Right ventricle myocardium inferior (tissue), 1 donor: ENCODE results near the gene RANBP3. TPM values are rescaled to one million over a fixed set of nuclear protein-coding genes. Genes with fewer than 3 reads are reported as not detected.
"Not testable (repeated sequence)": the region's sequence is repeated elsewhere in the genome, so short reads cannot be mapped to it uniquely, and the experiment has no call there.

Experiments used
- ATAC-seq: fragments of 200-7000 bp; cut with Tn5 transposase; one replicate; pipeline ENCODE4 v1.9.1; 2020; ENCODE audit warnings: mild to moderate bottlenecking, moderate library complexity
- DNase-seq: peaks from one replicate; pipeline ENCODE4 v3.0.0; 2021; ENCODE audit errors: missing footprints
- intact Hi-C: fragments of 100-400 bp; cut with DNase I; formaldehyde crosslinking; loops from one replicate; pipeline ENCODE4 v1.11.0; 2022
- total RNA-seq: library from RNA; stranded (reverse); fragmentation: NEBNext Ultra II Directional; extraction: Animal tissue kit (Norgen Biotek cat#: 25700); gene quantifications from one replicate; pipeline ENCODE4 v1.2.1, GENCODE V29; 2021
- donor health status: DM: no; HTN: yes; CAD: no; lungs with severe emphysema.

RANBP3 gene
- total RNA-seq, 1 donor from 2014 or later = 65.6 TPM

DNA sequence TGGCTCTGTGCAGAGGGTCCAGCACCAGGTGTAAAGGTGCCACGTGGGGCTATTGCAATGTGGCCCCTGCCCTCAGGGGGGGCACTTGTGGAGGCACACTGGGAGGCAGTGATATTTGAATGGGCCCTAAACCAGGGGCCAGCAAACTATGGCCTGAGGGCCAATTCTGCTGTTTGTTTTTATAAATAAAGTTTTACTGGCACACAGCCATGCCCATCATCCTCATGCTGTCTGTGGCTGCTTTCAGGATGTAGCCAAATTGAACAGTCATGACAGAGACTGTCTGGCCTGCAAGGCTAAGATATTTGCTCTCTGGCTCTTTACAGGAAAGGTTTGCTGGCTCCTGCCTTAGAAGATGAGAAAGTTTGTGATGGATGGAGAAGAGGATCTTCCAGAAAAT, 33.9 kb upstream of the RANBP3 start:
- no peak for ATAC-seq
- intact Hi-C loops = no loop called here

DNA sequence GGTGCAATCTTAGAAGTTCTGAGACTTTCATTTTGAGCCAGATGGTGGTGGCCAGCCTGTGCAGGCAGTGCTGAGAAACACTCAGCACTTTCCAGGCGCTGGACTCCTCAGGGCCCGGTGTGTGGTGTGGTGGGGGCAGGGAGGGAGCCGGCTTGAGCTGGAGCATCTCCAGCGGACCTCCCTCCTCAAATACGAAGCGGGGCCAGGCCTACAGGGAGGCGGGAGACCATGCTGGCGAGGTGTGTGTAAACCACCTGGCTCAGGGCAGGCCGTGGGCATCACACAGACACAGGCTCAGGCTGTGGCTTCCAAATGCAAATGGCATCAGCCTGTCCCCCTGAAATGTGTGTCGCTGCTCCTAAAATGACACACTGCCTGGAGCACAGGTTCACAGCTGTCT, 33.3 kb upstream of the RANBP3 start:
- no peak for DNase-seq
- ATAC-seq = no peak
- intact Hi-C loops = no loop called here

More for the DNA sequence above, 33.9 kb upstream of the RANBP3 start:
- DNase-seq = no peak

DNA sequence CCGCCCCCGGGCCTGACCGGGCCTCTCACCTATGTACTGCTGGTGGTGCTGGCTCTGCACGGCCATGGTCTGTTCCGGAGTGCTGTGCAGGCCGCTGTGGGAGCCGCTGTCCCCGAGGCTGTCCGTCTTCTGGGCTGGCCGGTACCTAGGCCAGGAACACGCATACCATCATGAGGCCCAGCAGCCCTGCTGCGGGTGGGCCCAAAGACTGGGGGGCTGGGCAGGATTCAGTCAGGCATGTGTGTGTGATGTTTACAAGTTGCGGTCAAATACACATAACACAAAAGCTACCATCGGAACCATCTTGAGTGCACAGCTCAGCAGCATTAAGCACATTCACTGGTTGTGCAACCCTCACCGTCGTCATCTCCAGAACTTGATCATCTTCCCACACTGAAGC, 32.2 kb upstream of the RANBP3 start:
- ATAC-seq = no peak

DNA sequence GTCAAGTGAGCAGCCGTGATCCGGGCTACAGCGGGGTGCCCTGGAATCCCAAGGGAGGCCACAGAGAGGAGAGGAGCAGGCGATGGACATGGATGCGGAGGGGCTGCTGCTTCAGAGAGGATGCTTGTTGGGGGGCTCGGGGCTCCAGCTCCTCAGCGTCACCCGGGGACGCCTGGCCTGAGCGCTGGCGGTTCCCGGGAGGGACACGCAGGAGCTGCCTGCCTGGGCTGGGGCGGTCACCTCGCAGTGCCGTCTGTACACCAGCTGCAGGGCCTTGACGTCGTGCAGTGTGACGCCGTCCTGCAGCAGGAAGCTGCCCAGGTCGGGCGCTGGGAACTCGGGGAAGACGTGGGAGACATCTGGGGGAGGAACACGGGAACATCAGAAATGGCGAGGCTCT, 29.9 kb upstream of the RANBP3 start:
- ATAC-seq = no peak
- DNase-seq = no peak
- intact Hi-C loops = no loop called here

More for the DNA sequence above, 32.2 kb upstream of the RANBP3 start:
- DNase-seq = no peak
- intact Hi-C loops = no loop called here

DNA sequence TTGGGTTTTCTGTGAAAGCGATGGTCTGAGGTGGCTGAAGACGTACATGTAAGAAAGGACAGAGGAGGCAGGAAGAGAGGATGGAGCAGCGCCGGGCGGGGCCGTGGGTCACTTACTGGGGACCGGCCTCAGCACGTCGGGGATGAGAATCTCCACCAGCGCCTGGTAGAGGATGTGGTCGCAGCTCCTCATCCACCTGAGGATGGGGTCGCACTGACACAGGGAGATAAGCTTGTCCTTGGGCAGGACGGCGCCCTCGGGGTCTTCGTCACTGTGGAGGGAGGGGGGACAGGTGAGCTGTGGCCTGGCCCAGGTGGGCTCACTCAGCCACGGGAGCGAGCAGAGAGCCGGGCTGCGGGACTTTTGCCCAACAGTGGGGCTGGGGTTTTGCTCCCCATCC, 29.0 kb upstream of the RANBP3 start:
- peak; percentile 20 for DNase-seq
- intact Hi-C loops = no loop called here
- ATAC-seq = no peak

DNA sequence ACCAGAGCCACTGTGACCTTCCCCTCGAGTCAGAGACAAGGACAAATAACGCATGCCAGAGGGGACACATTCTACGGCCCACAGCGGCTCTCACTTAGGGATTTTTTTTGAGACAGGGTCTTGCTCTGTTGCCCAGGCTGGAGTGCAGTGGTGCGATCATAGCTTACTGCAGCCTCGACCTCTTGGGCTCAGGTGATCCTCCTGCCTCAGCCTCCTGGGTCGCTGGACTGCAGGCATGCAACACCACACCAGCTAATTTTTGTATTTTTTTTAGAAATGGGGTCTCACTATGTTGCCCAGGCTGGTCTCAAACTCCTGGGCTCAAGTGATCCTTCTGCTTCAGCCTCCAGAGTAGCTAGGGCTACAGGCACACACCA, 28.1 kb upstream of the RANBP3 start:
- DNase-seq = peak; percentile 14
- ATAC-seq, intact Hi-C loops: not testable (repeated sequence)

DNA sequence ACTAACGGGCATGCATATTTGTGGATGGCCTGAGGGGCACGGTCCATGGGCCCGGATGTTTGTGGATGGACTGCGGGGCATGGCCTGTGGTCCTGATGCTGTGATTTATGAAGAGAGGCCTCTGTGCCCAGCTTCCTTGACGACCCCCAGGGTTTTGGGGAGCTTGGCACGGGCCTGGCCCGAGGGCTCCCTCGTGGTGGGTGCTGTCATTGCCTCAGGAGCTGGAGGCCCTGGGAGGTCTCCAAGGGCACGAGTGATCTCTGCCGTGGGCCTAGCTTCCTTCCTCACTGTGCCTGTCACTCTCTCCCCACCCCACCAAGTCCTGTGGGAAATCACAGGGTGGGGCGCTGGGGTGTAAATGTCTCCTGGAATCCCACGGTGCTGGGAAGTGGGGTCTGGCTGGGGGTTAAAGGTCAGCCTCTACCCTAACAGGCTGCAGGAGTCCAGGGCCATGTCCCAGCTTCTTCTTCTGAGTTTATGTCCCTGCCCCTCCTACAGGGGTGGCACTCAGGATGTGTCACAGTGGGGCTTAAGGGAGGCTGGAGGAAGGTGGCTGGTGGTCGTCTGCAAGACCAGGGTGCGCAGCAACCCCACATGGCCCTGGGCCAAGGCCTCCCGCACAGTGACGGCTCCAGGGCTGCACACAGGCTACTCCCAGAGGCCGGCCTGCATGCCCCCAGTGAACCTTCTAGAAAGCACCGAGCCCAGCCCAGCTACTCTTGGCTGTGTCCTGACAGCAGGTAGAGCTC, 27.6 kb upstream of the RANBP3 start:
- peak; percentile 45 for DNase-seq
- ATAC-seq = no peak
- intact Hi-C loops = no loop called here

DNA sequence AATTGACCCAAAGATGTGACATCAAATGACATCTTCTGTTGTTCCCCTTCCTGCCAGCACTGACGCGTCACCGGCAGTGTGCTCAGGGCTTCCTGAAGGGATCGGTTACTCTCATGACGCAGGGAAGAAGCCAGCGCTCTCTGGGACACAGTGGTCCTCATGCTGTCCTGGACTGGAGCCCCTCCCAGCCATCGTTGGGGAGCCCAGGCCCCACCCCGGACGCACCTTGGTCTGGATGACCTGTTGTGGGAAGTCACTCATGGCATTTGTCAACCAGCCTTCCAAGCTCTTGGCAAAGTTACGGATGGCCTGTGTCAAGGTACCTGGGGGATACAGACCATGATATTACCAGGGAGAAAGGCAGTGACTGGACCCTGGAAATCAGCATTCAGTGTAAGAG, 26.0 kb upstream of the RANBP3 start:
- peak; percentile 56 for DNase-seq
- intact Hi-C loops = no loop called here
- no peak for ATAC-seq

DNA sequence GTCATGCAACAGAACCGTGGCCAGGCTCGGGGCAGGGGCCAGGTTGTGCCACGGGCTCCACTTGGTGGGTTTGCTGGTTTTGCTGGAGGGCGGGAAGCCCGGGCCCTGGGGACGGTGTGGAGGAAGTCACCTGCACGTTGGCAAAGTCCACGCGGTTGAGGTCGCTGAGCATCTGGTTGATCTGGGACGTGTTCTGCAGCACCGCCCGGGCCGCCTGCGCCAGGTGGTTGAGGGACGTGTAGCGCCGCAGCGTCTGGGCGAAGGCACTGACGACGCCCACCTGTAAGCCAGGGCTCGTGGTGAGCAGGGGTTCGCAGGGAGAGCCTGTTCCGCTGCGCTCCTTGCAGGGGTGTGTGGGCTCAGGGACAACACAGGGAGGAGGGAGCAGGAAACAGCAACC, 24.7 kb upstream of the RANBP3 start:
- ATAC-seq (no peak), DNase-seq (peak; percentile 45)

DNA sequence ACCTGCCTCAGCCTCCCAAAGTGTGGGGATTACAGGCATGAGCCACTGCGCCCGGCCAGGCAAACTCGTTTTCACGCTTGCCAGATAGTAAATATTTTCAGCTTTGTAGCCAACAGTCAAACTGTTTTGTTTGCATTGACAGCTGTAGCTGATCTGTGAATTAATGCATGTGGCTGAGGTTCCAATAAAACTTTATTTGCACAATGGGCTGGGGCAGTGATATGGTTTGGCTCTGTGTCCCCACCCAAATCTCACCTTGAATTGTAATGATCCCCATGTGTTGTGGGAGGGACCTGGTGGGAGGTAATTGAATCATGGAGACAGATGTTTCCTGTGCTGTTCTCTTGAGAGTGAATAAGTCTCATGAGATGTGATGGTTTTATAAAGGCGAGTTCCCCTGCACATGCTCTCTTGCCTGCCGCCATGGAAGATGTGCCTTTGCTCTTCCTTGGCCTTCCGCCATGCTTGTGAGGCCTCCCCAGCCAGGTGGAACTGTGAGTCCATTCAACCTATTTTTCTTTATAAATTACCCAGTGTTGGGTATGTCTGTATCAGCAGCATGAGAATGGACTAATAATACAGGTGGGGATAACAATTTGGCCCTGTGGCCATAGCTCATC, 22.4 kb upstream of the RANBP3 start:
- intact Hi-C loops = no loop called here
- DNase-seq (no peak), ATAC-seq (no peak)

More for the DNA sequence above, 24.7 kb upstream of the RANBP3 start:
- intact Hi-C loops = no loop called here

DNA sequence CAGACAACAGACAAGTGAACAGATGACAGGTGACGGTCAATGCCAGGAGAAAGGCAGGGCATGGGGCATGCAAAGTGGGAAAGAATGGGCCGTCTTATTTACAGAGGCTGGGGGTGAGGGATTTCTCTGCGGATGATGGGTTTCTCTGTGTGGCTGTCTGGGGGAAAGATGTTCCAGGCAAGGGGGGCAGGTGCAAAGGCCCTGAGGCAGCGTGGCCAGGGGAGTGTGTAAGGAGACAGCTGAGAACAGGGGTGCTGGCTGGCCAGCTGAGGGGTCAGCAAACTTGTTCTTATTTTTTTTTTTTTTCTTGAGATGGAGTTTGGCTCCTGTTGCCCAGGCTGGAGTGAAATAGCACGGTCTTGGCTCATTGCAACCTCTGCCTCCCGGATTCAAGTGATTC, 21.8 kb upstream of the RANBP3 start:
- ATAC-seq (no peak), DNase-seq (peak; percentile 66)
- intact Hi-C loops = no loop called here

DNA sequence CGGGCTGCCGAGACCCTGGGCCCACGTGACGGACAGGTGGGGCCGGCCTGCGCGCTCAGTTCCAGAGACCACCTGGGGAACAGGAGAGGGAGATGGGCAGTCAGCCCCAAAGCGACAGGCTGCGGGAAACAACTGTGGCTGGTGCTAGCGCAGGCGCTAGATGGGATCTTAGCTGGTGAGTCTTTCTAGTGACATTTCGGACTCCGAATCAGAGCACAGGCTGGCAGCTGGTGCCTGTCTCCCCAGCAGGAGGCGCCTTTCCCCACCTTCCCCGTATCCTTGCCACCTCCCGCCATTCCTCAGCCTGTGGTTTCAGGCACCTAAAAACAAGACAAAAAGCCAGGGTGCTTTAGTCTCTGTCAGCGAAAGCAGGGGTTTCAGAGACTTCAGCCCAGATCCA, 19.4 kb upstream of the RANBP3 start:
- intact Hi-C loops = no loop called here
- ATAC-seq (no peak), DNase-seq (no peak)

DNA sequence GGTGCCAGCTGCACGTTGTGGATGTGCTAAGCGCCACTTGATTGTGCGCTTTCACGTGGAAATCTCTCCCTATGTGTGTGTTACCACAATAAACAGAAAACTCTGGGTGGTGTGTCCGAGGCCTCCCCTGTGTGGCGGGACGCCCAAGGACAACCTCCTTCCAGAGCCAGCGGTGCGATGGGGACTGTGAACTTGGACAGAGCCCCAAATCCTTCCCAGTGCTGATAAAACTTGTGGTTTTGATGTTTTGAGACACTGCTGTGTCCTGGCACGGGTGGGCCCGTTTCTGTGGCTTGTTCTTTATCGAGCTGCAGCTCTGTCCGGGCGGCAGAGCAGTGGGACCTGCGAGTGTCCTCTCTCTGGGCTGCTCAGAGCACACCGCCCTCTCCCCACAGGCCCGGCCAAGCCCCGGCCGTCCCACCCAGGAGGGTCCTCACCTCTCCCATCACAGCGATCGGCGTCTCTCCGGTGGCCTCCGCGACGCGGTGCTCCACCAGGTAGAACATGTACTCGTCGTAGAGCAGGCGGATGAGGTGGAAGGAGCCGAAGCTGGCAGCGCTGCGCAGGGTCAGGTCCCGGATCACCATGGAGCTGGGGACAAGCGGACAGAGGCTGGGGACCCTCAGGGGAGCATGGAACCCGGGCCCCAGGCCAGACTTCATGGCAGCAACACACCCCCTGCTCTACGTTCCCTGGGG, 18.8 kb upstream of the RANBP3 start:
- DNase-seq = peak; percentile 57
- ATAC-seq = no peak
- intact Hi-C loops = no loop called here

DNA sequence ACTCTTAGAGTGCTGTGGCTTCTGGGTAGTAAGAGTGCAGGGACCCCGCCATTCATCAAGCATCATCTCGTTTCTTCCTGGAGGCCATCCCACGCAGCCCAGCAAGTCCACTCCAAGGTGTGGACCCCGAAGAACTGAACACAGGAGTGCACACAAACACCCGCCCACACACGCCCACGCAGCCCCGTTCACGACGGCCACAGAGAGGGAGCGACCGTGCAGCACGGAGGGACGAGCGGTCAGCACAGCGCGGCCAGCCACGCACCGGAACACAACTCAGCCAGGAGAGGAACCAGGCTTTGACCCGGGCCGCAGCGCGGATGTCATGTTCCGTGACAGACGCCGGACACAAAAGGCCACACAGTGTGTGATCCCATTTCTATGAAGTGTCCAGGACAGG, 18.2 kb upstream of the RANBP3 start:
- DNase-seq = no peak
- intact Hi-C loops = no loop called here
- ATAC-seq = no peak

DNA sequence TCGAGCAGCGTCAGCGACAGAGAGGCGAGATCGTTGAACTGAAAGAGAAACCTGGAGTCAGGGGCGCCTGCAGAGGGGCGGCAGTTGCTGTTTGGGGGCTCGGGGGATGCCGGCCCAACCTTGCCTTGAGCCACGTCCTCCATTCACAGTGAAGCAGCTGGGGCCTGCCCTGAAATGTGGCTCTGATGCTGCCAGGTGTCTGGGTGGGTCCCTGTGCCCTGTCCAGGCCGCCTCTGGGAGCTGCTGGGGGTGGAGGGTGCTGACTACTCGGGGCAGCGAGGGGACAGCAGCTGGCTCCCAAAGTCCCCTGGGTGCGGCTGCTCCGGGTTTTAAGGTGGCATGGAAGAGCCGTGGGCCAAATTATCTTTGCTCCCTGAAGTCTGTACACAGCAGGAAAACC, 17.7 kb upstream of the RANBP3 start:
- intact Hi-C loops = no loop called here
- no peak for ATAC-seq
- no peak for DNase-seq

DNA sequence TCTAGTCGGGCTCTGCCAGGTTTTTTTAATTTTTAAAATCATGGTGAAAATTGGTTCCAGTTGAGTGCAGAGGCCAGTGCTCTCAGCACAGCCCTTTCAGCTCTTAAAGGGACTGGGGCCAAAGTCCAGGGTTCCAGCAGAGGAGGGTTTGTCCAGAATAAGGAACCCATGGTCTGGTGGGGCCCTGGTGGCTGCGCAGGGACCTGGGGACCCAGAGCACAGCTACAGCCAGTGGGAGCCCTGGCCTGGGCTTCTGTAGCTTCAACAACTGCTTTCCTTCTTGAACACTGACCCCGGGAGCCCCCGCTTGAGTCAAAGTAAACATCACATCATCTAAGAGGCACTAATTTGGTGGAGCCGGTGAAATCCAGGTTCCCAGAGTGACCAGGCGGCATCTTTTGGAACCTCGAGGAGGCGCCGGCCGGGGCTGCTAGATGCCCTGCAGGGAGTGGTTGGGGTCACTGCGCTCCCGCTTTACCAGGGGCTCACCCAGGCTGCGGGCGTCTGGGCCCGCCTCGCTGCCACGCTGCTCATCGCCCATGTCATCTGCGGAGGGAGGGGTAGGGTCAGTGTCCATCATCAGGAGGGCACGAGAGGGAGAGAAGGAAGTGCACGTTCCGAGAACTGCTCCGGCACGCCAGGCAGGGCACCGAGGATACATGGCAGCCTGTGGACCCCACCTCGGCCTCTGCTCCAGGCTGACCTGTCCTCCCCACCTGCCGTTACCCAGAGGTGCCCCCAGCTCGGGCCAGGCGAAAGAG, 16.6 kb upstream of the RANBP3 start:
- no peak for DNase-seq
- peak; percentile 18 for ATAC-seq
- intact Hi-C loops = no loop called here

DNA sequence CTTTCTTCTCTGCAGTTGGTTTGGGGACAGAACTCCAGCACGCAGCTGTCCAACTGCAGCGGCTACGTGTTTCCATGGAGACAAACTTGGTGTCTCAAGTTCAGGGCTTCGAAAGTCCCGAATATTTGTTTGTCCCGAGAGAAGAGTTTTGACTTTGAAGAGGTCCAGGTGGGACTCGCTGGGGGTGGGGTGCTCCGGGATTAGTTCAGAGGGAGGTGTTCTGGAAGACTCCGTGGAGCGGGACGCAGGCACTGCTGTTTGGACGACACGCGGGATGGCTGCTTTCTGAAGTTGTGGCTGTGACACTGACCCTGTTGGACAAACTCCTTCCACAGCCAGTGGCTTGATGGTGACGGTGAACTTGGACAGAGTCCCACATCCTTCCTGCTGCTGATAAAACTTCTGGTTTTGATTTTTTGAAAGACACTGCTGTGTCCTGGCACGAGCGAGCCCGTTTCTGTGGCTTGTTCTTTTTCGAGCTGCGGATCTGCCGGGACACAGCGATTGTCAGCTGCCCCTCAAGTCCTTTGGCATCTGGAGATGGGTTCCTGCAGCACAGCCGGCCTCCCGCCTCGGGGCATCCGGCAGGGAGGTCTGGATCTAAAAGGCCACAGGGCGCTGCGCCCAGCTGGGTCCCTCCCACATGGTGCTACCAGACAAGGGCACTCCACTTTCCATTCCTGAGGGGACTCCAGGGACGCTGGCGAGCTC, 15.9 kb upstream of the RANBP3 start:
- intact Hi-C loops = no loop called here
- ATAC-seq (peak; percentile 66), DNase-seq (peak; percentile 82)

DNA sequence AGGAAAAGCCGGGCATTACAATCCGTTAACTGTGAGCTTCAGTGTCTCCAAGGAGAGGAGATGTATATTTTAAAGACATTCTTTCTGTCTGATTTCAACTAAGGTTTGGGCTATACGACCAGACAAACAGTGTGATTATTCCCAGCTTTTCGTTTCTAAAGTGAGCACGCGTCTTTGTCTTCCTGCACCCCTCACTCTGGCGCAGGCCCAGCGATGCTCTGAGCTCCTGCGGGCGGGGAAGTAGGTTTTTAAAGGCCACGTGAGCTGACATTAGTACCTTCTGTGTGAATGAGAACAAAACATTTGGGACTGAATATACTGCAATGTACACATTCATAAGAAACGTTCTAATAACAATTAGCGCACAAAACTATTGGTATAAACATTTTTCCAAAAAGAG, 15.3 kb upstream of the RANBP3 start:
- intact Hi-C loops = no loop called here
- no peak for ATAC-seq
- DNase-seq = no peak

DNA sequence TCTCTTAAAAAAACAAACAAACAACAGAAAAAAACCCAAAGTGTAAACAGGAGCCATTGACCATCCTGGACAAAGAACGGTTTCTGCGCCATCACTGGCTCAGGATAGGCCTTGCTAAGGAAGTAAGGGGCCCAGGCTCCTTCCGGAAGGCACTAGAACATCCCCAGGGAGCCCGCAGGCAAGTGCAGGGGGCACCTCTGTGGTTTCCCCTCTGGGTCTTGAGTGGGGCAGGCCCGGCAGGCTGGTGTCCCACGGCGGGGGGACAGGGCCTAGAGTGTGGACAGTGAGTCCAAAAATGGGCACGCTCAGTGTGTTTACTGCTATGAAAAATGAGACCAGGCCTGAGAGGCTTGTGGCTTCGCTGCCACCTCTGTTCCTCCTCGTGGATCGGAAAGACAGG, 14.8 kb upstream of the RANBP3 start:
- DNase-seq = no peak
- no peak for ATAC-seq

More for the DNA sequence above, 14.8 kb upstream of the RANBP3 start:
- intact Hi-C loops = no loop called here
